Spleen (tissue), 11 donors: ENCODE measurements around the gene TMEM243. TPM values are rescaled to one million over a fixed set of nuclear protein-coding genes. Genes with fewer than 3 reads are reported as not detected.

Source experiments
- DNase-seq: peaks from one replicate; pipeline ENCODE4 v3.0.0-alpha.2; 2020
- H3K27ac ChIP-seq, 8 donors: fragments of 200-600 bp; sonication (generic) in 7 of 8; 1 replicate in 4 of 8; 2 replicates in 4 of 8; pipeline versions ENCODE4 v1.5.0 to v1.8.0; 2016 to 2021; ENCODE audit warnings: inconsistent platforms in 4 of 8, mild to moderate bottlenecking in 4 of 8, moderate library complexity in 1 of 8
- H3K27me3 ChIP-seq, 7 donors: fragments of 200-600 bp; sonication (generic) in 6 of 7; replicated peaks in 1 of 7; 1 replicate in 4 of 7; 2 replicates in 3 of 7; pipeline versions ENCODE4 v1.5.0 to v1.8.0; 2016 to 2021; ENCODE audit warnings: inconsistent platforms in 3 of 7, mild to moderate bottlenecking in 1 of 7
- H3K36me3 ChIP-seq, 6 donors: fragments of 200-600 bp; sonication (generic) in 5 of 6; 1 replicate in 4 of 6; 2 replicates in 2 of 6; pipeline versions ENCODE4 v1.5.0 to v1.8.0; 2016 to 2021; ENCODE audit warnings: inconsistent platforms in 2 of 6
- H3K4me1 ChIP-seq, 6 donors: fragments of 200-600 bp; sonication (generic) in 5 of 6; 1 replicate in 3 of 6; 2 replicates in 3 of 6; pipeline versions ENCODE4 v1.5.0 to v1.8.0; 2016 to 2021; ENCODE audit warnings: inconsistent platforms in 3 of 6
- H3K4me3 ChIP-seq, 8 donors: fragments of 200-600 bp; sonication (generic) in 7 of 8; 1 replicate in 4 of 8; 2 replicates in 4 of 8; pipeline versions ENCODE4 v1.5.0 to v1.8.0; 2016 to 2021; ENCODE audit warnings: inconsistent platforms in 4 of 8, mild to moderate bottlenecking in 4 of 8, moderate library complexity in 2 of 8
- H3K9me3 ChIP-seq, 8 donors: fragments of 200-600 bp; sonication (generic) in 7 of 8; 1 replicate in 4 of 8; 2 replicates in 4 of 8; pipeline versions ENCODE4 v1.5.0 to v1.8.0; 2016 to 2021; ENCODE audit warnings: inconsistent platforms in 4 of 8
- POLR2A ChIP-seq, 3 donors: fragments of 450-650 bp; IDR thresholded peaks; one replicate each; pipeline ENCODE4 v1.5.1; 2017; ENCODE audit warnings: antibody characterized with exemption in 3 of 3, mild to moderate bottlenecking in 1 of 3
- POLR2AphosphoS5 ChIP-seq, 3 donors: sonication (generic); formaldehyde crosslinking; IDR thresholded peaks; one replicate each; pipeline ENCODE4 v1.5.1; 2017; ENCODE audit warnings: antibody characterized with exemption in 3 of 3
- WGBS, 5 donors: extraction: QIAGEN DNeasy Blood & Tissue Kit in 3 of 5; methylation state at CpG; one replicate each; pipeline versions ENCODE4 v1.1.5 to v1.1.7; 2013 to 2018; 5-methylcytosine and 5-hydroxymethylcytosine counted together
- intact Hi-C: fragments of 100-400 bp; cut with DNase I; formaldehyde crosslinking; loops from one replicate; pipeline ENCODE4 v1.15.0; 2023; ENCODE audit warnings: low total_unique reads
- polyA plus RNA-seq, 3 donors: library from polyadenylated mRNA; stranded (reverse); fragments of 200-250 nt; gene quantifications; one replicate each; pipeline ENCODE4 v1.2.1, GENCODE V29; 2013
- total RNA-seq, 7 donors: library from RNA; depleted of rRNA in 3 of 7; stranded (reverse); fragments of >200 nt in 3 of 7; fragmentation: NEBNext Ultra II Directional in 4 of 7; extraction: Animal tissue kit (Norgen Biotek cat#: 25700) in 4 of 7; gene quantifications; one replicate each; pipeline versions ENCODE4 v1.1.0 to v1.2.1, GENCODE V29; 2016 to 2021
- TF ChIP-seq, protein P1 (sequence below), 11 experiments: fragments of 200-600 bp in 7 of 11; fragments of 450-650 bp in 4 of 11; sonication (generic) in 4 of 11; IDR thresholded peaks in 8 of 11; conservative IDR thresholded peaks in 3 of 11; 1 replicate in 7 of 11; 2 replicates in 4 of 11; pipeline versions ENCODE4 v1.4.0 to v1.8.0; 2016 to 2021; ENCODE audit warnings: antibody characterized with exemption in 11 of 11, inconsistent platforms in 4 of 11, mild to moderate bottlenecking in 1 of 11
- donor health status: healthy with polysubstance abuse.
- donor health status: DM: no; HTN: no; CAD: no; lungs with moderate emphysema.
- donor health status: DM: no; HTN: no; CAD: no.
- donor health status: Bipolar disorder and iron deficiency.
- donor health status: healthy.
- donor health status: DM: no; HTN: no; CAD: no.
- donor health status: DM: yes; HTN: yes; CAD: no.

The TMEM243 gene
- total and polyA plus RNA-seq, 10 donors = 45.4 to 144 (median 86.4) TPM

- H3K4me3 ChIP-seq = no peak overlapping the region
- no peaks in the 10 kb centered on the region for H3K9me3 ChIP-seq
- H3K27me3 ChIP-seq = no peaks in the 10 kb centered on the region
- H3K36me3 ChIP-seq = peaks cover 0 to 100% (median 70%) of the 10 kb centered on the region in 6 donors
- intact Hi-C loops = no loop called here
- no peak for DNase-seq
- whole genome bisulfite sequencing, 5 donors = 97 to 100% (median 98%) methylated on average over 3 of the region's 3 CpGs
- TF ChIP-seq, protein P1, sequence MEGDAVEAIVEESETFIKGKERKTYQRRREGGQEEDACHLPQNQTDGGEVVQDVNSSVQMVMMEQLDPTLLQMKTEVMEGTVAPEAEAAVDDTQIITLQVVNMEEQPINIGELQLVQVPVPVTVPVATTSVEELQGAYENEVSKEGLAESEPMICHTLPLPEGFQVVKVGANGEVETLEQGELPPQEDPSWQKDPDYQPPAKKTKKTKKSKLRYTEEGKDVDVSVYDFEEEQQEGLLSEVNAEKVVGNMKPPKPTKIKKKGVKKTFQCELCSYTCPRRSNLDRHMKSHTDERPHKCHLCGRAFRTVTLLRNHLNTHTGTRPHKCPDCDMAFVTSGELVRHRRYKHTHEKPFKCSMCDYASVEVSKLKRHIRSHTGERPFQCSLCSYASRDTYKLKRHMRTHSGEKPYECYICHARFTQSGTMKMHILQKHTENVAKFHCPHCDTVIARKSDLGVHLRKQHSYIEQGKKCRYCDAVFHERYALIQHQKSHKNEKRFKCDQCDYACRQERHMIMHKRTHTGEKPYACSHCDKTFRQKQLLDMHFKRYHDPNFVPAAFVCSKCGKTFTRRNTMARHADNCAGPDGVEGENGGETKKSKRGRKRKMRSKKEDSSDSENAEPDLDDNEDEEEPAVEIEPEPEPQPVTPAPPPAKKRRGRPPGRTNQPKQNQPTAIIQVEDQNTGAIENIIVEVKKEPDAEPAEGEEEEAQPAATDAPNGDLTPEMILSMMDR (IDR thresholded peaks at IDR 0.05 in 8 of 11, conservative IDR thresholded peaks at IDR 0.05 in 3 of 11) = no peak
- peaks cover 0 to 21% (median 0%) of the 10 kb centered on the region in 6 donors for H3K4me1 ChIP-seq
- H3K27ac ChIP-seq = no peak overlapping the region
These were observed 40.4 kb downstream of the TMEM243 start for GRCh38 chr7:87179180-87179579.

- Histone ChIP-seq H3K9me3 (no peaks in the 10 kb centered on the region), H3K36me3 (peaks cover 0 to 100% (median 70%) of the 10 kb centered on the region in 6 donors), H3K4me1 (peaks cover 0 to 21% (median 0%) of the 10 kb centered on the region in 6 donors), H3K4me3 (no peak overlapping the region), H3K27ac (no peak overlapping the region), H3K27me3 (no peaks in the 10 kb centered on the region)
- 92 to 96% (median 94%) methylated on average over 4 of the region's 4 CpGs for WGBS, 5 donors
- DNase-seq = no peak
- intact Hi-C loops = no loop called here
- TF ChIP-seq, protein P1 (IDR thresholded peaks at IDR 0.05 in 8 of 11, conservative IDR thresholded peaks at IDR 0.05 in 3 of 11) = no peak
These were observed 41.2 kb downstream of the TMEM243 start for GRCh38 chr7:87178320-87178719.

- DNase-seq = no peak
- 87 to 98% (median 94%) methylated on average over 1 of the region's 1 CpG for WGBS, 5 donors
- no peaks in the 10 kb centered on the region for H3K27me3 ChIP-seq
- H3K27ac ChIP-seq = no peak overlapping the region
- peaks cover 0 to 16% (median 0%) of the 10 kb centered on the region in 6 donors for H3K4me1 ChIP-seq
- TF ChIP-seq, protein P1 (IDR thresholded peaks at IDR 0.05 in 8 of 11, conservative IDR thresholded peaks at IDR 0.05 in 3 of 11) = no peak
- TF ChIP-seq POLR2AphosphoS5 (IDR thresholded peaks at IDR 0.05) = no peak
- TF ChIP-seq POLR2A (IDR thresholded peaks at IDR 0.05) = no peak
- H3K9me3 ChIP-seq = no peaks in the 10 kb centered on the region
- intact Hi-C loops = no loop called here
- no peak overlapping the region for H3K4me3 ChIP-seq
- H3K36me3 ChIP-seq = peaks cover 0 to 100% (median 81%) of the 10 kb centered on the region in 6 donors
These were observed 46.1 kb downstream of the TMEM243 start for GRCh38 chr7:87173471-87173870.

DNA sequence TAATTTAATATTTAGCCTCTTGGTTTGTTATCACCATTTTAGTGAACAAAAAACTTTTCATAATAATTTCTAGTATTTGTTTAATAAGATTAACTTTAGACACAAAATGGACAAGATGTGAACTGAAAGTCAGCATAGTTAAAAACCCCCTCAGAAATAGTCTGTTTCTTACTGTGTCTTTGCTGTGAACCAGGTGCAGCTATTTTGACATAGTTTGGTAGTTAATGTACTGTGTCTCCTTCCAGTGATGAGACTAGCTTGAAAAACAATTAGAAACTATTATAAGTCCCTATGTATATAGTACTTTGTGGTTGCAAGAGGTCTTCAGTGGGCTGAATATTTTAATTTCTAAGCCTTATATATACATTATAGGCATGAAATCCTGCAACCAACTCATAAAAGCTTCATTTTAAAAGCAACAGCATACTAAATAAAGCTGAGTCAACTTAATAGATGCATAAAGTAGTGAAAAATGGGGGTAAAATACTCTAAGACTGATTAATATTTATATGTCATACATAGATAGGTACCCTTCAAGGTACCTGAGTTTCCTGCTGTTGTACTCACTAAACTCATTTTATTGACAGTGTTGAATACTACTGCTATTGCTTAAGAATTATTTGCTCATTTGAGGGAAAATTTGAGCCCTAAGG is 48.1 kb downstream of the TMEM243 start:
- no peak overlapping the region for H3K4me3 ChIP-seq
- no peak for DNase-seq
- H3K9me3 ChIP-seq = no peaks in the 10 kb centered on the region
- H3K27ac ChIP-seq = no peak overlapping the region
- intact Hi-C loops = no loop called here
- TF ChIP-seq, protein P1 (IDR thresholded peaks at IDR 0.05 in 8 of 11, conservative IDR thresholded peaks at IDR 0.05 in 3 of 11) = no peak
- TF ChIP-seq POLR2AphosphoS5 (IDR thresholded peaks at IDR 0.05) = no peak
- no peak for TF ChIP-seq POLR2A (IDR thresholded peaks at IDR 0.05)
- H3K36me3 ChIP-seq = peaks cover 0 to 100% (median 89%) of the 10 kb centered on the region in 6 donors
- H3K27me3 ChIP-seq = no peaks in the 10 kb centered on the region
- H3K4me1 ChIP-seq = peaks cover 0 to 2% (median 0%) of the 10 kb centered on the region in 6 donors
